ENCODE measurements around the gene CTCF.
"Not testable (repeated sequence)": the region's sequence is repeated elsewhere in the genome, so short reads cannot be mapped to it uniquely, and the experiment has no call there.

CTCF gene

GRCh38 chr16:67533987-67534386, 28.3 kb upstream of the CTCF start:
- DNase-seq (ENCODE audit: low read depth): not testable (repeated sequence)

DNA sequence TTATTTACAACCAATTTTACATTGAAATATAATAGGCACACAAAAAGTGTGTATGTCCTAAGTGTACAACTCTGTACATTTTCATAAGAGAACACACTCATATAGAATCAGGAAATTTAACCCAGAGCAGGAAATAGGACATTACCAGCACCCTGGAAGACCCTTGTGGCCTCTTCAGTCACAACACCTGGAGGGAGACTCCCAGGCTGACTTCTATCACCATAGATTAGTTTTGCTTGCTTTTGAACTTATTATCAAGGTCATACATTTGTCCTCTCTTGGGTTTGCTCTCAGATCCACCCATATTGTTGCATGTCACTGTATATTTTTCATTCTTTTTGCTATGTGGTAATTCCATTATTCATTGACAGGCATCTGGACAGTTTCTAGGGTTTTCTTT, 27.9 kb upstream of the CTCF start:
- DNase-seq (ENCODE audit: low read depth): no peak

DNA sequence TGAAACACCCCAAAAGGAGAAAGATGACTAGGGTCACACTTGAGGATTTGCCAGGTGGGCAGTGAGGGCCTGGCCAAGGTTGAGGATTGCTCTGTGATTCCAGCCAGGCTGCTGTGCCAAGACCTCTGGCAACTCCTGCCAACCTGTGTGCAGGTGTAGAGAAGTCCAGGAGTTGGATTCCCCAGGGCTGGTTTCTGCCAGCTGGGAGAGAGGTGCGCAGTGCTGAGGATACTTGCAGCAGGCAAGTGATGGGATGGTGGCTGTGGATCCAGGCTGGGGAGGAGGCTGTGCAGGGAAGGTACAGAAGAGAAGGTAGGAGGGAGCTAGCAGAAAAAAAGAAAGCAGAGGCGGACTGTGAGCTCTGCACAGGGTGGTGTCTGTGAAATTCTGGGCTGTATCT, 27.1 kb upstream of the CTCF start:
- DNase-seq (ENCODE audit: low read depth): no peak

DNA sequence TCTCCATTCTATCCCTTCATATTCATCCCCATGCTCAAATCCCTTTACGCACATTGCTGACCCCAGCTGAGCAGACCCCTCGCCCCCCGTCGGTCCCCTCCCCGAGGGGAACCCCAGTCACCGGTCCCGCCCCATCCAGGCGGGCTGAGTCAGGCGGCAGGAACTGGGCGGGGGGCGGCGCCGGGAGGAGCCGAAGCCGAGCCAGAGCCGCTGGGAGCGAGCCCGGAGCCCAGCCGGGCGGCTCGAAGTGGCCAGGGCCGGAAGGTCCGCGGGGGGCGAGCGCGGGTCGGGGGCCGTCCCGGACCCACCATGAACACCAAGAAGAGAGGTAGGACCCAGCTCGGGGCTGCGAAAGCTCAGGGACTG, 25.1 kb upstream of the CTCF start:
- peak; percentile 66 for DNase-seq (ENCODE audit: low read depth)

- peak; percentile 66 for DNase-seq (ENCODE audit: low read depth)
Measured at GRCh38 chr16:67537636-67538591, 24.4 kb upstream of the CTCF start.

DNA sequence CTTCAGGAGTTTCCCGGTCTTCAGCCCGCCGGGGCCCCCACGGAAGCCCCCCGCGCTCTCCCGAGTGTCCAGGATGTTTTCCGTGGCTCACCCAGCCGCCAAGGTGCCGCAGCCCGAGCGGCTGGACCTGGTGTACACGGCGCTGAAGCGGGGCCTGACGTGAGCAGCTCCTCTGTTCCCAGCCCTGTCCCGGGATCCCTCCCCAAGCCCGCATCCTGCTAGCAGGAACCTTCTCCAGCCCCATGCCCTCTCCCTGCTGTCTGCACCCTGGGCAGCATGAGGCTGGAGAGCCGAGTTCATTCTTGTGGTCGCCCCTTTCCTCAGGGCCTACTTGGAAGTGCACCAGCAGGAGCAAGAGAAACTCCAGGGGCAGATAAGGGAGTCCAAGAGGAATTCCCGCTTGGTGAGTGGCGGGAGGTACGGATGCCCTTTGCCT, 23.6 kb upstream of the CTCF start:
- peak; percentile 79 for DNase-seq (ENCODE audit: low read depth)

DNA sequence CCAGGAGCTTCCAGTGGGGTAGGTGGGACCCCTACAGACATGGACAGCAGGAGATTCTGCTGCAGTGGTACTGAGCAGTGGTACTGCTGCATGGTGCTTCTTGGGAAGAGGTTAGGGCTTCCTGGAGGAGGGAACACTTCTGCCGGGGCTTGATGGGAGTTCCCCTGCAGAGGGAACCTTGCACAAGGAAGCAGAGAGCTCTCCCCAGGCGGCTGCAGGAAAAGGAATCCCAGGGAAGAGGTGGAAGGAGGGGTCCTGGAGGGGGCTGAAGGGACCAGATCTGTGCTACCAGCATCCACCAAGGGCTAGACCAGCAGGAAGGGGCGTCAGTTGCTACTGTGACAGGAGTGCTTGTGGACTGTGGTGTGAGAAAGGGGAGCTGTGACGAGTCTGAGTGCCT, 23.1 kb upstream of the CTCF start:
- DNase-seq (ENCODE audit: low read depth): no peak

DNA sequence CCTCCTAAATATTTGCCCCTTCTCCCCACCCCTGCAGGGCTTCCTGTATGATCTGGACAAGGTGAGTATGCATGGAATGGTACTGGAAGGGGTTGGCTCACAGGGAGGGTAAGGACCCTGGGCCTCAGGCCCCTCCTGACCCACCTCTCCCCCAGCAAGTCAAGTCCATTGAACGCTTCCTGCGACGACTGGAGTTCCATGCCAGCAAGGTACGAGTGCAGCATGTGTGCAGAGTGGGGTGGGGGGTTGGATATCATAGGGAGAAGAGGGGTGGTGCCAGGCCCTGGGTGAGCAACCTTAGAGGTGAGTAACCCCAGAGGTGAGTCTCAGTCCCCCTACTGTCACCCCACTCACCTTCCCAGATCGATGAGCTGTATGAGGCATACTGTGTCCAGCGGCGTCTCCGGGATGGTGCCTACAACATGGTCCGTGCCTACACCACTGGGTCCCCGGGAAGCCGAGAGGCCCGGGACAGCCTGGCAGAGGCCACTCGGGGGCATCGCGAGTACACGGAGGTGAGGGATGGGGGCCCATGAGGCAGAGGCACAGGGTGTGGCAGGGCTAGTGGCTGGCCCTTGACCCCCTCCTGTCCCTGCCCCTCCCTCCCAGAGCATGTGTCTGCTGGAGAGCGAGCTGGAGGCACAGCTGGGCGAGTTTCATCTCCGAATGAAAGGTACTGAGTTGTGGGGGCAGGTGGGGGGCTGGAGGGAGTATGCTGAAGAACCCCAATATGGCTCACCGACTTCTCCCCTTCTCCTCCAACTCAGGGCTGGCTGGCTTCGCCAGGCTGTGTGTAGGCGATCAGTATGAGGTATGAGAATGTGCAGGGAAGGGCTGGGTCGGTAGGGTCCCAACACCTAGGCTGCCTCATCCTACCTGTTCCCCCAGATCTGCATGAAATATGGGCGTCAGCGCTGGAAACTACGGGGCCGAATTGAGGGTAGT, 22.4 kb upstream of the CTCF start:
- no peak for DNase-seq (ENCODE audit: low read depth)

DNA sequence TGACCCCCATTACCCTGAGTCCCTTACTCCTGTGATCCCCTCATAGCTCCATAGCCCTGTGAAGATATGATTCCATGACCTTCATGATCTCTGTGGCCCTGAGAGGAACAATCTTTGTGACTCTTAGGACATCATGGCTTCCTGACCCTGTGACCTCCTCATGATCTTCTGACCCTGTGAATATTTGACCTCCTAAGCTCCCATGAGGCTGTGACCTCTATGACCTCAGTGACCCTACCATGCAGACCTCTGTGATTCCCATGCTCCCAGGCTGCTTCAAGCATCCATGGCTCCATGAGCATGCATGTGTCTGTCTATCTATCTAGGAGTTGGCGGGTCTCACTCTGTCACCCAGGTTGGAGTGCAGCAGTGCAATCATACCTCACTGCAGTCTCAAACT, 21.6 kb upstream of the CTCF start:
- no peak for DNase-seq (ENCODE audit: low read depth)

DNA sequence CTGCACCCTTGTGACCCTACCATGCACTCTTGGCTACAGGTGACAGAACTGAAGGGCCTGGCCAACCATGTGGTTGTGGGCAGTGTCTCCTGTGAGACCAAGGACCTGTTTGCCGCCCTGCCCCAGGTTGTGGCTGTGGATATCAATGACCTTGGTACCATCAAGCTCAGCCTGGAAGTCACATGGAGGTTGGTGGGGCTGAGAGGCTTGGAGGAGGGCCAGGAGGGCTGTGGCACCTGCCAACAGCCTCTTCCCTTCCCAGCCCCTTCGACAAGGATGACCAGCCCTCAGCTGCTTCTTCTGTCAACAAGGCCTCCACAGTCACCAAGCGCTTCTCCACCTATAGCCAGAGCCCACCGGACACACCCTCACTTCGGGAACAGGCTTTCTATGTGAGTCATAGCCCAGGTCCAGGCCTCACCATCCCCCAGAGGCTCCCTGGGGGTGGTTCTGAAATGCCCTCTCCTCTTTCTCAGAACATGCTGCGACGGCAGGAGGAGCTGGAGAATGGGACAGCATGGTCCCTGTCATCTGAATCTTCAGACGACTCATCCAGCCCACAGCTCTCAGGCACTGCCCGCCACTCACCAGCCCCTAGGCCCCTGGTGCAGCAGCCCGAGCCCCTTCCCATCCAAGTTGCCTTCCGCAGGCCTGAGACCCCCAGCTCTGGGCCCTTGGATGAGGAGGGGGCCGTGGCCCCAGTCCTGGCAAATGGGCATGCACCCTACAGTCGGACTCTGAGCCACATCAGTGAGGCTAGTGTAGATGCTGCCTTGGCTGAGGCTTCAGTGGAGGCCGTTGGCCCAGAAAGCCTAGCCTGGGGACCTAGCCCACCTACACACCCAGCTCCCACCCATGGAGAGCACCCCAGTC, 20.7 kb upstream of the CTCF start:
- no peak for DNase-seq (ENCODE audit: low read depth)

GRCh38 chr16:67542464-67542863, 19.9 kb upstream of the CTCF start:
- DNase-seq (ENCODE audit: low read depth): peak; percentile 88

DNA sequence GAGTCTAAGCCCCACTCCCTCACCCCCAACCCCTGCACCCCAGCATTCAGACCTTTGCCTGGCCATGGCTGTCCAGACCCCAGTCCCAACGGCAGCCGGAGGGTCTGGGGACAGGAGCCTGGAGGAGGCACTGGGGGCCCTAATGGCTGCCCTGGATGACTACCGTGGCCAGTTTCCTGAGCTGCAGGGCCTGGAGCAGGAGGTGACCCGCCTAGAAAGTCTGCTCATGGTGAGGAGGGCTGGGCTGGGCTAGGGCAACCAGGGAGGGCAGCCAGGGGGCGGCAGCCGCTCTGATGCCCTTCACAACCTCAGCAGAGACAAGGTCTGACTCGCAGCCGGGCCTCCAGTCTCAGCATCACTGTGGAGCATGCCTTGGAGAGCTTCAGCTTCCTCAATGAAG, 19.3 kb upstream of the CTCF start:
- DNase-seq (ENCODE audit: low read depth): no peak

DNA sequence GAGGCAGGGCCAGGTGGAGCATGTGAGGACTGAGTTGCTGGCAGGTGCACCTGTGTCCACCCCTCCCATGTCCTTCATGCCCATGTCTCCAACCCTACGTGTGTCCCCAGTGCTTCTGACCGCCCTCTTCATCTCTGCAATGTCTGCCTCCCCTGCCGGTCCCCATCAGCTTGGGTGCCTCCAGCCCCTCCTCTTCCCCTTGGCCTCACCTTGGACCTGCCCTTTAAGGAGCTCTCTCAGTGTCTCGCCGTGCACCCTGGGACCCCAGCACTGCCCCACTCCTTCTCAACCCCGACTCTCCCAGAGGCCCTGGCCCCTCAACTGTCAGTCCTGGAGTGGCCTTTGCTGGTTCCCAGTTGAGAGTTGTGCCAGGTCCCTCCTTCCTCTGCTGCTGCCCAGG, 18.7 kb upstream of the CTCF start:
- DNase-seq (ENCODE audit: low read depth): no peak

DNA sequence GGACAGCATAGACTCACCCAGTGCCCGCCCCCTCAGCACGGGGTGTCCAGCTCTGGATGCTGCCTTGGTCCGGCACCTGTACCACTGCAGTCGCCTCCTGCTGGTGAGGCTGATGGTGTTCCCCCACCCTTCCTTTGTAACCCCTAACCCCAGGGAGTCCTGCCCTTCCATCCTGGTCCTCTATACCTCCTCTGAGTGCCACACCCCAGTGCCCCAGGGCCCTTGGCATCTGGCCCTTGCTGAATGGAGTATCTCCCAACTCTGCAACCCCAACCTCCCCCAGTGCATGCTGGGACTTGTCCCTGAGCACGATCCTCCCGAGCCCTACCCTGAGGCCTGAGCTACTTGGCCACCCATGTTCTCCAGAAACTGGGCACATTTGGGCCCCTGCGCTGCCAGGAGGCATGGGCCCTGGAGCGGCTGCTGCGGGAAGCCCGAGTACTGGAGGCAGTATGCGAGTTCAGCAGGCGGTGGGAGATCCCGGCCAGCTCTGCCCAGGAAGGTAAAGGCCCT, 17.9 kb upstream of the CTCF start:
- DNase-seq (ENCODE audit: low read depth): no peak

- no peak for DNase-seq (ENCODE audit: low read depth)
Measured at GRCh38 chr16:67544844-67545664, 17.3 kb upstream of the CTCF start.

GRCh38 chr16:67545665-67546024, 16.7 kb upstream of the CTCF start:
- no peak for DNase-seq (ENCODE audit: low read depth)

DNA sequence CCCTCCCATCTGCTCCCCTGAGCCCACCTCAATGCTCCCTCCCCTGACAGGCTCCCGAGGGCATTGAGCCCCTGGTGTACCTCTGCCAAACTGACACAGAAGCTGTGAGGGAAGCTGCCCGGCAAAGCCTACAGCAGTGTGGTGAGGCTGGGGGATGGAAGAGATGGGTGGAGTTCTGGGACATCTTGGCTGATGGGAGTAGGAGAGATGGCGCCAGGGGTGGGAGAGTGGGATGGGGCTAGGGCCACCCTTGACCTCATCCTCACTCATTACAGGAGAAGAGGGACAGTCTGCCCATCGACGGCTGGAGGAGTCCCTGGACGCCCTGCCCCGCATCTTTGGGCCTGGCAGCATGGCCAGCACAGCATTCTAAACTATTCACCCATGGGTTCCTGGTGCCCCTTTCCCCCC, 16.2 kb upstream of the CTCF start:
- no peak for DNase-seq (ENCODE audit: low read depth)

- DNase-seq (ENCODE audit: low read depth): peak; percentile 72
Measured at GRCh38 chr16:67546761-67547422, 15.4 kb upstream of the CTCF start.

GRCh38 chr16:67547423-67548264, 14.7 kb upstream of the CTCF start:
- no peak for DNase-seq (ENCODE audit: low read depth)
